ENCODE measurements around the gene DHRS13. TPM values are rescaled to one million over a fixed set of nuclear protein-coding genes. Genes with fewer than 3 reads are reported as not detected.
A peak's percentile ranks its signal among the peaks of the same experiment; 100 is the strongest.

DHRS13 gene
- total and polyA plus RNA-seq, 10 donors = 12.2 to 51.2 (median 18.9) TPM

- no peak for DNase-seq
- intact Hi-C loops (cut with DNase I; ENCODE audit: low total_unique reads) = loop anchor here (10.0 kb wide), 1 partner anchor 47 kb away; the partner anchor contains the start of gene ERAL1
- 3 to 7% (median 5%) methylated on average over 33 to 62 of the region's 62 CpGs for WGBS, 5 donors
These were observed 737 bp downstream of the DHRS13 start for GRCh38 chr17:28901866-28902818.

GRCh38 chr17:28900986-28901726 lies 1.7 kb downstream of the DHRS13 start:
- Histone ChIP-seq H3K4me1 (peaks cover 30 to 81% (median 64%) of the 10 kb centered on the region in 6 donors), H3K27me3 (replicated peaks in 1 of 7) (no peaks in the 10 kb centered on the region)
- TF ChIP-seq POLR2A (IDR thresholded peaks at IDR 0.05) = no peak
- no peak for TF ChIP-seq CTCF (IDR thresholded peaks at IDR 0.05 in 8 of 11, conservative IDR thresholded peaks at IDR 0.05 in 3 of 11)
- TF ChIP-seq POLR2AphosphoS5 (IDR thresholded peaks at IDR 0.05) = peak in 1 of 3 donors; percentile 14

More at GRCh38 chr17:28901866-28902818, 737 bp downstream of the DHRS13 start:
- Histone ChIP-seq H3K36me3 (peaks cover 0 to 30% (median 17%) of the 10 kb centered on the region in 6 donors), H3K4me1 (peaks cover 26 to 73% (median 58%) of the 10 kb centered on the region in 6 donors), H3K27me3 (replicated peaks in 1 of 7) (no peaks in the 10 kb centered on the region), H3K4me3 (peak overlapping the region; percentile 63 to 95 (median 82)), H3K9me3 (no peaks in the 10 kb centered on the region), H3K27ac (peak overlapping the region; percentile 65 to 99 (median 92))
- TF ChIP-seq CTCF (IDR thresholded peaks at IDR 0.05 in 8 of 11, conservative IDR thresholded peaks at IDR 0.05 in 3 of 11) = no peak
- no peak for TF ChIP-seq POLR2A (IDR thresholded peaks at IDR 0.05)

GRCh38 chr17:28899212-28899815 lies 3.6 kb downstream of the DHRS13 start:
- Histone ChIP-seq H3K9me3 (no peaks in the 10 kb centered on the region), H3K4me1 (peaks cover 48 to 89% (median 75%) of the 10 kb centered on the region in 6 donors), H3K4me3 (no peak overlapping the region), H3K27me3 (replicated peaks in 1 of 7) (no peaks in the 10 kb centered on the region), H3K36me3 (peaks cover 0 to 7% (median 0%) of the 10 kb centered on the region in 6 donors), H3K27ac (peak overlapping the region in 5 of 8 donors; percentile 96 to 99 (median 99))
- 95 to 99% (median 98%) methylated on average over 5 of the region's 5 CpGs for WGBS, 5 donors
- DNase-seq = no peak
- intact Hi-C loops (cut with DNase I; ENCODE audit: low total_unique reads) = no loop called here
- no peak for TF ChIP-seq POLR2AphosphoS5 (IDR thresholded peaks at IDR 0.05)
- no peak for TF ChIP-seq CTCF (IDR thresholded peaks at IDR 0.05 in 8 of 11, conservative IDR thresholded peaks at IDR 0.05 in 3 of 11)
- TF ChIP-seq POLR2A (IDR thresholded peaks at IDR 0.05) = no peak

More at GRCh38 chr17:28900986-28901726, 1.7 kb downstream of the DHRS13 start:
- intact Hi-C loops (cut with DNase I; ENCODE audit: low total_unique reads) = loop anchor here (10.0 kb wide), 1 partner anchor 46 kb away; the partner anchor contains the start of gene ERAL1
- Histone ChIP-seq H3K4me3 (peak overlapping the region in 6 of 8 donors; percentile 11 to 95 (median 86)), H3K27ac (peak overlapping the region in 6 of 8 donors; percentile 86 to 99 (median 93)), H3K36me3 (peaks cover 0 to 20% (median 7%) of the 10 kb centered on the region in 6 donors), H3K9me3 (no peaks in the 10 kb centered on the region)
- WGBS, 5 donors = 84 to 90% (median 86%) methylated on average over 19 to 24 of the region's 24 CpGs
- no peak for DNase-seq

All from spleen (tissue), 11 donors.